ENCODE data around the gene SPINT4. TPM values are rescaled to one million over a fixed set of nuclear protein-coding genes. Genes with fewer than 3 reads are reported as not detected.
A peak's percentile ranks its signal among the peaks of the same experiment; 100 is the strongest.
"Not testable (repeated sequence)": the region's sequence is repeated elsewhere in the genome, so short reads cannot be mapped to it uniquely, and the experiment has no call there.

The SPINT4 gene
- polyA plus RNA-seq = not detected
- long read RNA-seq, donor 1 = 0 reads
- long read RNA-seq, donor 2 = 0 reads
- long read RNA-seq, donor 3 = 0 reads
- long read RNA-seq, donor 4 = 0 reads
- long read RNA-seq, donor 5 = 0 reads
- long read RNA-seq, donor 6 = 0 reads
- long read RNA-seq, donor 7 = 0 reads
- long read RNA-seq, donor 8 = 0 reads
- long read RNA-seq, donor 9 = 0 reads
- long read RNA-seq, donor 10 = 0 reads

DNA sequence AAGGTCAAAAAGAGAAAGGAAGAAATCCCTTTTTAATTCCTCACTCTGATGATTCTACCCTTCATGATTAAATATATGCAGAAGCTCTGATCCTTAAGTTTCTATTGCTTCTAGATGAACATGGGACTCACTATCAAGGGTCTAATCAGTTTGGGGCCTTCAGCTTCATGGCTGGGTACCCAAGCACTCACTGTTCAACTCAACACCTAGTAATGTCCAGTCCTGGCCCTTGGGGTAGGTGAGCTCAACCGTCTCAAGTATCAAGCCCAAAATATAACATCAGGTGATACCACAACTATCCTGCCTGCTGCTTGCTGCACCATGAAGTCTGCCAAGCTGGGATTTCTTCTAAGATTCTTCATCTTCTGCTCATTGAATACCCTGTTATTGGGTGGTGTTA lies at the start of gene SPINT4:
Gene SPINT4 (plus strand): TSS at position 301 of the 400 bp plus-strand sequence. CDS start 21 bp downstream, at position 322.
- H3K4me3 ChIP-seq (ENCODE audit: low read depth in 1 of 3, low read length in 3 of 3) = no peak within 1 kb of the TSS
- 84 to 86% (median 84%) methylated on average over 1 of the region's 1 CpG for WGBS, 3 donors

DNA sequence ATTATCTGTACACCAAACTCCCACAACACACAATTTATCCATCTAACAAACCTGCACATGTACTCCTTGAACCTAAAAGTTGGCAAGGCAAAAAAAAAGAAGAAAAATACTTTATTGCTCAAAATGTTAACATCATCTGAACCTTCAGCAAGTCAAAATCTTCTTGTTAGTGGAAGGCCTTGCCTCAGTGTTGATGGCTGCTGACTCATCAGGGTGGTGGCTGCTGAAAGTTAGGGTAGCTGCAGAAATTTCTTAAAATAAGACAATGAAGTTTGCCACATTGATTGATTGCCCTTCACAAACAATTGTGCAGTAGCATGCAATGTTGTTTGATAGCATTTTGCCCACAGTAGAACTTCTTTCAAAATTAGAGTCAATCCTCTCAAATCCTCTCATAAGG lies 49.4 kb upstream of the SPINT4 start:
- Histone ChIP-seq H3K27ac (ENCODE audit: low read depth in 1 of 3, low read length in 2 of 3) (no peak overlapping the region), H3K4me1 (ENCODE audit: control insufficient read depth in 3 of 3, insufficient read depth in 2 of 3, low read depth in 1 of 3, low read length in 2 of 3) (no peaks in the 10 kb centered on the region), H3K36me3 (ENCODE audit: control insufficient read depth in 3 of 3, insufficient read depth in 2 of 3, low read depth in 1 of 3, low read length in 3 of 3) (no peaks in the 10 kb centered on the region), H3K4me3 (ENCODE audit: low read depth in 1 of 3, low read length in 3 of 3) (no peak overlapping the region), H3K9me3 (ENCODE audit: control insufficient read depth in 2 of 2, insufficient read depth in 1 of 2, low read depth in 1 of 2, low read length in 1 of 2) (no peaks in the 10 kb centered on the region), H3K27me3 (ENCODE audit: control insufficient read depth in 3 of 3, insufficient read depth in 3 of 3, low read length in 3 of 3) (no peaks in the 10 kb centered on the region)
- FAIRE-seq (no peak), DNase-seq (no peak)

More for the DNA sequence above, at the start of gene SPINT4:
- H3K27me3 ChIP-seq (ENCODE audit: control insufficient read depth in 3 of 3, insufficient read depth in 3 of 3, low read length in 3 of 3) = no peaks in the 10 kb centered on the region
- DNase-seq = no peak
- H3K9me3 ChIP-seq (ENCODE audit: control insufficient read depth in 2 of 2, insufficient read depth in 1 of 2, low read depth in 1 of 2, low read length in 1 of 2) = no peaks in the 10 kb centered on the region
- no peak within 1 kb of the TSS for H3K27ac ChIP-seq (ENCODE audit: low read depth in 1 of 3, low read length in 2 of 3)
- no peak for FAIRE-seq
- H3K36me3 ChIP-seq (ENCODE audit: control insufficient read depth in 3 of 3, insufficient read depth in 2 of 3, low read depth in 1 of 3, low read length in 3 of 3) = no peaks in the 10 kb centered on the region
- H3K4me1 ChIP-seq (ENCODE audit: control insufficient read depth in 3 of 3, insufficient read depth in 2 of 3, low read depth in 1 of 3, low read length in 2 of 3) = no peaks in the 10 kb centered on the region

DNA sequence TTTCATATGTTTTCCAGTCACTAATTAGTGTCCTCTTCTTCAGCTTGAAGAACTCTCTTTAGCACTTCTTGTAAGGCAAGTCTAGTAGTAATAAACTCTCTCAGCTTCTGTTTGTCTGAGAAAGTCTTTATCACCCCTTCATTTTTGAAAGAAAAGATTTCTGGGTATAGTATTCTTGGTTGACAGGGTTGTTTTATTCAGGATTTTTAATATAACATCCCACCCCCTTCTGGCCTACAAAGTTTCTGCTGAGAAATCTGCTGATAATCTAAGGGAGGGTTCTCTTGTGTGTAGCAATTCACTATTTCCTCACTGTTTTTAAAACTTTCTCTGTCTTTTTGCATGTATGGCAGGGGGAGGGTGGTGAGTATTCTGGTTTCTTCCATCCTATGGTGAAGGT lies 42.5 kb upstream of the SPINT4 start:
- no peaks in the 10 kb centered on the region for H3K36me3 ChIP-seq (ENCODE audit: control insufficient read depth in 3 of 3, insufficient read depth in 2 of 3, low read depth in 1 of 3, low read length in 3 of 3)
- peaks cover 0 to 4% (median 0%) of the 10 kb centered on the region in 3 donors for H3K27me3 ChIP-seq (ENCODE audit: control insufficient read depth in 3 of 3, insufficient read depth in 3 of 3, low read length in 3 of 3)
- peaks cover 2 to 22% of the 10 kb centered on the region in 2 donors for H3K9me3 ChIP-seq (ENCODE audit: control insufficient read depth in 2 of 2, insufficient read depth in 1 of 2, low read depth in 1 of 2, low read length in 1 of 2)
- no peak for DNase-seq
- H3K4me1 ChIP-seq (ENCODE audit: control insufficient read depth in 3 of 3, insufficient read depth in 2 of 3, low read depth in 1 of 3, low read length in 2 of 3) = no peaks in the 10 kb centered on the region
- no peak for FAIRE-seq
- no peak overlapping the region for H3K4me3 ChIP-seq (ENCODE audit: low read depth in 1 of 3, low read length in 3 of 3)
- no peak overlapping the region for H3K27ac ChIP-seq (ENCODE audit: low read depth in 1 of 3, low read length in 2 of 3)

DNA sequence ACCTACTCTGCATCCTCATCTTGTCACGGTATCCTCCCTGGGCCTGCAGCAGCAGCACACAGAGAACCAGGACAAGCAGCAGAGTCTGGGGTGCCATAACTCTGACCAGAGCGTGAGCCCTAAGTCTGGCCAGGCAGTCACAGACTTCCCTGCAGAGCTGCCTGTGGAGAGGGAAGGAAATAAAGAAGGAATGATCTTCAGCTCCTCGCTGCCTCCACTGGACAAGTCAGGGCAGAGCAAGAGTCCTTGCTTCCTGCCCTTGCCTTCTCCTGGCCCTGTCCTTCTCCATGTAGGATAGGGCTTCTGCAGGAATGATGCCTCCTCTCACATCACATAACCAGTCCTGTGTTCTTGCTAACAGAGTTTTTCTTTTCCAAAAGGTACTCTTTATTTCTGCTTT lies 36.3 kb upstream of the SPINT4 start:
- H3K27me3 ChIP-seq (ENCODE audit: control insufficient read depth in 3 of 3, insufficient read depth in 3 of 3, low read length in 3 of 3) = peaks cover 0 to 4% (median 0%) of the 10 kb centered on the region in 3 donors
- no peaks in the 10 kb centered on the region for H3K4me1 ChIP-seq (ENCODE audit: control insufficient read depth in 3 of 3, insufficient read depth in 2 of 3, low read depth in 1 of 3, low read length in 2 of 3)
- H3K9me3 ChIP-seq (ENCODE audit: control insufficient read depth in 2 of 2, insufficient read depth in 1 of 2, low read depth in 1 of 2, low read length in 1 of 2) = no peaks in the 10 kb centered on the region
- WGBS, 3 donors = 50 to 59% (median 50%) methylated on average over 3 of the region's 3 CpGs
- FAIRE-seq = no peak
- H3K27ac ChIP-seq (ENCODE audit: low read depth in 1 of 3, low read length in 2 of 3) = no peak overlapping the region
- peak in 1 of 2 donors; percentile 10 for DNase-seq
- no peaks in the 10 kb centered on the region for H3K36me3 ChIP-seq (ENCODE audit: control insufficient read depth in 3 of 3, insufficient read depth in 2 of 3, low read depth in 1 of 3, low read length in 3 of 3)
- no peak overlapping the region for H3K4me3 ChIP-seq (ENCODE audit: low read depth in 1 of 3, low read length in 3 of 3)

DNA sequence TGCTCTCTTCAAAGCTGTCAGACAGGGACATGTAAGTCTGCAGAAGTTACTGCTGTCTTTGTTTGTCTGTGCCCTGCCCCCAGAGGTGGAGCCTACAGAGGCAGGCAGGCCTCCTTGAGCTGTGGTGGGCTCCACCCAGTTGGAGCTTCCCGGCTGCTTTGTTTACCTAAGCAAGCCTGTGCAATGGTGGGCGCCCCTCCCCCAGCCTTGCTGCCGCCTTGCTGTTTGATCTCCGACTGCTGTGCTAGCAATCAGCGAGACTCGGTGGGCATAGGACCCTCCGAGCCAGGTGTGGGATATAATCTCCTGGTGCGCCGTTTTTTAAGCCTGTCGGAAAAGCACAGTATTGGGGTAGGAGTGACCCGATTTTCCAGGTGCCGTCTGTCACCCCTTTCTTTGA lies 28.8 kb upstream of the SPINT4 start:
- not testable (repeated sequence) for FAIRE-seq; H3K4me1 ChIP-seq (ENCODE audit: control insufficient read depth in 3 of 3, insufficient read depth in 2 of 3, low read depth in 1 of 3, low read length in 2 of 3); H3K27ac ChIP-seq (ENCODE audit: low read depth in 1 of 3, low read length in 2 of 3); DNase-seq; H3K4me3 ChIP-seq (ENCODE audit: low read depth in 1 of 3, low read length in 3 of 3); H3K9me3 ChIP-seq (ENCODE audit: control insufficient read depth in 2 of 2, insufficient read depth in 1 of 2, low read depth in 1 of 2, low read length in 1 of 2); H3K27me3 ChIP-seq (ENCODE audit: control insufficient read depth in 3 of 3, insufficient read depth in 3 of 3, low read length in 3 of 3); H3K36me3 ChIP-seq (ENCODE audit: control insufficient read depth in 3 of 3, insufficient read depth in 2 of 3, low read depth in 1 of 3, low read length in 3 of 3)
- WGBS, 3 donors = 79 to 88% (median 88%) methylated on average over 12 of the region's 12 CpGs

DNA sequence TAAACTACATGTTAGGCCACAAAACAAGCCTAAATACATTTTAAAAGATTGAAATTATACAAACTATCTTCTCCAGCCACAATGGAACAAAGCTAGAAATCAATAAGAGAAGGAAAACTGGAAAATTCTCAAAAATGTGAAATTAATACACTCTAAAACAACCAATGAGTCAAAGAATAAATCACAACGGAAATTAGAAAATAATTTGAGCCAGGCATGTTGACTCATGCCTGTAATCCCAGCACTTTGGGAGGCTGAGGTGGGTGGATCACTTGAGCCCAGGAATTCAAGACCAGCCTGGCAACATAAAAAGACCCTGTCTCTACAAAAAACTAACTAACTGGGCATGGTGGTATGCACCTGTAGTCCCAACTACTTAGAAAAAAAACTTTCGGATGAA lies 26.7 kb upstream of the SPINT4 start:
- H3K9me3 ChIP-seq (ENCODE audit: control insufficient read depth in 2 of 2, insufficient read depth in 1 of 2, low read depth in 1 of 2, low read length in 1 of 2) = peaks cover 0 to 4% of the 10 kb centered on the region in 2 donors
- DNase-seq (no peak), FAIRE-seq (no peak)
- no peak overlapping the region for H3K27ac ChIP-seq (ENCODE audit: low read depth in 1 of 3, low read length in 2 of 3)
- 92% methylated on average over 2 of the region's 2 CpGs for WGBS, 3 donors
- H3K27me3 ChIP-seq (ENCODE audit: control insufficient read depth in 3 of 3, insufficient read depth in 3 of 3, low read length in 3 of 3) = no peaks in the 10 kb centered on the region
- H3K4me1 ChIP-seq (ENCODE audit: control insufficient read depth in 3 of 3, insufficient read depth in 2 of 3, low read depth in 1 of 3, low read length in 2 of 3) = no peaks in the 10 kb centered on the region
- H3K36me3 ChIP-seq (ENCODE audit: control insufficient read depth in 3 of 3, insufficient read depth in 2 of 3, low read depth in 1 of 3, low read length in 3 of 3) = no peaks in the 10 kb centered on the region
- H3K4me3 ChIP-seq (ENCODE audit: low read depth in 1 of 3, low read length in 3 of 3) = no peak overlapping the region

DNA sequence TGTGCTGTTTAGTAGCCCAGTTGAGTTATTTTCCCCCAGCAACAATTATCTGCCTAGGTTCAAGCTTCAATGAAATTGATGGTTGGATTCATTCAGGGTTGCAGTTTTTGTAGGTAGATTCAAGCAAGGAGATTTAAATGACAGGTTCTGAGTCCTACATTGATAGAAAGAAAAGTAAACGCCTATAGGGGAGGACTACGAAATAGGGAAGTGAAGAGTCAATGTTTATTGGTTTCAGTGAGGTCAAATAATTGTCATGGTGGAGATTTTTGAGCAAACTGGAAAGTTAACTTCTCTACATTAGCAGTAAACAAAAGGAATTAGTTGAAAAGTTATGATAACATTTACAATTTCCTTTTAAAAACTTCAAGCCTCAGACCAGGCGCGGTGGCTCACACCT lies 21.0 kb upstream of the SPINT4 start:
- no peak overlapping the region for H3K4me3 ChIP-seq (ENCODE audit: low read depth in 1 of 3, low read length in 3 of 3)
- 54 to 62% (median 54%) methylated on average over 4 of the region's 4 CpGs for WGBS, 3 donors
- H3K9me3 ChIP-seq (ENCODE audit: control insufficient read depth in 2 of 2, insufficient read depth in 1 of 2, low read depth in 1 of 2, low read length in 1 of 2) = no peaks in the 10 kb centered on the region
- peaks cover 0 to 2% (median 0%) of the 10 kb centered on the region in 3 donors for H3K4me1 ChIP-seq (ENCODE audit: control insufficient read depth in 3 of 3, insufficient read depth in 2 of 3, low read depth in 1 of 3, low read length in 2 of 3)
- no peak overlapping the region for H3K27ac ChIP-seq (ENCODE audit: low read depth in 1 of 3, low read length in 2 of 3)
- H3K36me3 ChIP-seq (ENCODE audit: control insufficient read depth in 3 of 3, insufficient read depth in 2 of 3, low read depth in 1 of 3, low read length in 3 of 3) = no peaks in the 10 kb centered on the region
- H3K27me3 ChIP-seq (ENCODE audit: control insufficient read depth in 3 of 3, insufficient read depth in 3 of 3, low read length in 3 of 3) = no peaks in the 10 kb centered on the region
- FAIRE-seq = no peak
- no peak for DNase-seq

DNA sequence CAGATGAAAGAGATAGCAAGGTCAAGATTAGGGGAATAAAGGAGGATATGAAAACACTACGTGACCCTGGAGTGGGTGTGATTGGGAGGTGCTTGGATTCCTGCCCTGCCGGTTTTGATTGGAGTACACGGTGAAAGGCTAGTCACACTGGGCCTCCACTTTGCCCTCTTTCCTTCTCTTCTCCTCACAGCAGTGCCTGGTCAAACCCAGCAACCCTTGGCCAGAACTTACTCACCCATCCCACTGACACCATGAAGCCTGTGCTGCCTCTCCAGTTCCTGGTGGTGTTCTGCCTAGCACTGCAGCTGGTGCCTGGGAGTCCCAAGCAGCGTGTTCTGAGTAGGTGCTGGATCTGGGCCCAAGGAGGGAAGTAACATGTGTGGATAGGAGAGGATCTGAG lies 20.3 kb upstream of the SPINT4 start, which contains the start of gene WFDC13:
Gene WFDC13 (plus strand): TSS at position 166 of the 400 bp plus-strand sequence. CDS start 86 bp downstream, at position 252.
- no peaks in the 10 kb centered on the region for H3K27me3 ChIP-seq (ENCODE audit: control insufficient read depth in 3 of 3, insufficient read depth in 3 of 3, low read length in 3 of 3)
- H3K4me1 ChIP-seq (ENCODE audit: control insufficient read depth in 3 of 3, insufficient read depth in 2 of 3, low read depth in 1 of 3, low read length in 2 of 3) = peaks cover 0 to 2% (median 0%) of the 10 kb centered on the region in 3 donors
- WGBS, 3 donors = 13 to 61% (median 40%) methylated on average over 4 of the region's 4 CpGs
- H3K27ac ChIP-seq (ENCODE audit: low read depth in 1 of 3, low read length in 2 of 3) = no peak within 1 kb of the TSS
- H3K9me3 ChIP-seq (ENCODE audit: control insufficient read depth in 2 of 2, insufficient read depth in 1 of 2, low read depth in 1 of 2, low read length in 1 of 2) = no peaks in the 10 kb centered on the region
- no peak within 1 kb of the TSS for H3K4me3 ChIP-seq (ENCODE audit: low read depth in 1 of 3, low read length in 3 of 3)
- DNase-seq = peak in 1 of 2 donors; percentile 51
- FAIRE-seq = no peak
- H3K36me3 ChIP-seq (ENCODE audit: control insufficient read depth in 3 of 3, insufficient read depth in 2 of 3, low read depth in 1 of 3, low read length in 3 of 3) = no peaks in the 10 kb centered on the region

All from small intestine (tissue), 16 donors.